ENCODE data around the gene USP26.
"Not testable (repeated sequence)": the region's sequence is repeated elsewhere in the genome, so short reads cannot be mapped to it uniquely, and the experiment has no call there.

USP26 gene

GRCh38 chrX:133097031-133097430, at the start of gene USP26:
USP26 (minus strand) TSS chrX:133097109; CDS start chrX:133028220, 68,889 bp downstream.
- no peak within 1 kb of the TSS for H3K4me3 ChIP-seq (ENCODE audit: low read length)
- TF ChIP-seq CTCF (conservative IDR thresholded peaks at IDR 0.05; ENCODE audit: low read length), result no peak
- DNase-seq (ENCODE audit: low read depth), result no peak

- no peak overlapping the region for H3K4me3 ChIP-seq (ENCODE audit: low read length)
- no peak for TF ChIP-seq CTCF (conservative IDR thresholded peaks at IDR 0.05; ENCODE audit: low read length)
- DNase-seq (ENCODE audit: low read depth), result no peak
These were observed 37.4 kb upstream of the USP26 start for GRCh38 chrX:133134282-133134681.

GRCh38 chrX:133120406-133120805, 23.5 kb upstream of the USP26 start:
- TF ChIP-seq CTCF (conservative IDR thresholded peaks at IDR 0.05; ENCODE audit: low read length), result no peak
- DNase-seq (ENCODE audit: low read depth), result no peak
- no peak overlapping the region for H3K4me3 ChIP-seq (ENCODE audit: low read length)

DNA sequence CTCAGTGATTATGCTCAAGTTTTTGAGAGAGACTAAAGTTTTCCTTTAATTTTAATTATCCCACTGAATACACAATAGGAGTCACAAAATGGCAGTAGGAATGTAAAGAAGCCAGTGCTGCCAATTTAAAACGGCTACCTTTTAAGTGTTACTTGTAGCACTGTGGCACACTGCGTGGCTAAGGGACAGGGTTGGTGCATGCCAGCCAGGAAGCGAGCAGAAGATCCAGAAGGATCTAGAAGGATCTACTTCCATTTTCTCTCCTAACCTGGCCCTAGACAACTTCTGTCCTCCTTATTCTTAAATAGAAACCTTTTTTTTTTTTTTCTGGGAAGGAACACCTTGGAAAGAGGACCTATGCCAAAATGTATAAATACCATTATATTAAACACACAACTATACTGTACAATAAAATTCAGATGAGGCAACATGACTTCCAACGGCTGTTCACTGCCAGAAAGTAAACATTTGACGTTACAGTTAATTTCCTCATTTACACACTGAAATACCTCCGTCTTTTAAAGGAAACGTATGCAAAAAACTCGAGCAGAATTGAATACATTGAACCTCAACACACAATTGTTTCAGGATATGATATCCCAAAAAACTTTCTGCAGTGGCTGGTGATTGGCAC, 2.7 kb downstream of the USP26 start:
- no peak overlapping the region for H3K4me3 ChIP-seq (ENCODE audit: low read length)
- TF ChIP-seq CTCF (conservative IDR thresholded peaks at IDR 0.05; ENCODE audit: low read length), result no peak
- DNase-seq (ENCODE audit: low read depth), result no peak

DNA sequence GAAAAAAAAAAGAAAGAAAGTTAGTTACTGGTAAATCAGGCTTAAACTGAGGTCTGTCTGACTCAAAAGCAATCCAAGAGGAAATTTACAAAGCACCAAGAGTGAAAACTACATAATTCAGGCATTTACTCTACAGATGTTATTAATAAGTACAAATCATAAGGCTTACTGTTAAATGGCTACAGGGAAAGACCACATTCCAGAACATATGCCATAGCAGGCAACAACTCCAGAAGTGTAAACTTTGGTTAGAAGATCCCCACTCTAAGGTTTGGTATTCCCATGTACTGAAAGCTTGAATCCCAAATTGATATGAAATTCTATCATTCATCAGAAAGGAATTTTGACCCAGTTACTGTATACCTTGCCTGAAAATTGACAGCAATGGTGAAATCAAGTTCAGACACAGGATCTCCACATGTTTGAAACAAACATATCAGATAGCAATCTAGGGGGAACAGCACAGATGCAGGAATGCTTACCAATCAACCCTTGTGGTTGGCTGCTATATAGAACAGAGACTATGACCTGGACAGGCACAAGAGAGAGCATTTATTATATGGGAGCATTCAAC, 6.6 kb downstream of the USP26 start:
- TF ChIP-seq CTCF (conservative IDR thresholded peaks at IDR 0.05; ENCODE audit: low read length), result no peak
- DNase-seq (ENCODE audit: low read depth), result no peak
- H3K4me3 ChIP-seq (ENCODE audit: low read length), result no peak overlapping the region

GRCh38 chrX:133089411-133089810, 7.5 kb downstream of the USP26 start:
- TF ChIP-seq CTCF (conservative IDR thresholded peaks at IDR 0.05; ENCODE audit: low read length), result no peak
- no peak overlapping the region for H3K4me3 ChIP-seq (ENCODE audit: low read length)
- no peak for DNase-seq (ENCODE audit: low read depth)

DNA sequence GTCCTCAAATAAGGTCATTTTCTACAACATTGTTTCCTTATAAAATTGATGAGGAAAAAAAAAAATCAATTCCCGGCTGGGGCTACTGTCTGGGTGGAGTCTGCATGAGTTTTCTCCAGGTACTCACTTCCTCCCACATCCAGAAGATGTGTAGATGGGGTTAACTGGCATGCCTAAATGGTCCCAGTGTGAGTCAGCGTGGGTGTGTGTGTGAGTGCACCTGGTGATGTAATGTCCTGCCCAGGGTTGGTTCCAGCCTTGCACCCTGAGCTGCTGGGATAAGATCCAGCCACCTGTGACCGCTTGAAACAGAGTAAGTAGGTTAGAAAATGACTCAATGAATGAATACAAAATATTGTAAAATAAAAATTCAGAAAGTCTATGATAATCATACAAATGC, 11.1 kb downstream of the USP26 start:
- TF ChIP-seq CTCF (conservative IDR thresholded peaks at IDR 0.05; ENCODE audit: low read length), result no peak
- H3K4me3 ChIP-seq (ENCODE audit: low read length), result no peak overlapping the region
- no peak for DNase-seq (ENCODE audit: low read depth)

DNA sequence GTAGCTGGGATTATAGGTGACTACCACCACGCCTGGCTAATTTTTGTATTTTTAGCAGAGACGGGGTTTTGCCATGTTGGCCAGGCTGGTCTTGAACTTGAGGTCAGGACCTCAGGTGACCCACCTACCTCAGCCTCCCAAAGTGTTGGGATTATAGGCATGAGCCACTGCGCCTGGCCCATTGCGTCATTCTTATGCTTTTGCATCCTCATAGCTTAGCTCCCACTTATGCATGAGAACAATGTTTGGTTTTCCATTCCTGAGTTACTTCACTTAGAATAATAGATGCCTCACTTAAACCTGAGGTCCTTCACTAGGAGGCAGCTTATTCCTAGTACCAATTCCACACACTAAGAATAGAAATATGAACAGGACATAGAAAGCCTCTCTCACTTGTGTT, 11.9 kb downstream of the USP26 start:
- not testable (repeated sequence) for H3K4me3 ChIP-seq (ENCODE audit: low read length); DNase-seq (ENCODE audit: low read depth)

Measured in AG10803 (cell line).